ENCODE results near the gene DNAJC17. TPM values are rescaled to one million over a fixed set of nuclear protein-coding genes. Genes with fewer than 3 reads are reported as not detected.

The DNAJC17 gene
- total and polyA plus RNA-seq, 2 donors from 2014 or later = 41.6 to 56.7 TPM

DNA sequence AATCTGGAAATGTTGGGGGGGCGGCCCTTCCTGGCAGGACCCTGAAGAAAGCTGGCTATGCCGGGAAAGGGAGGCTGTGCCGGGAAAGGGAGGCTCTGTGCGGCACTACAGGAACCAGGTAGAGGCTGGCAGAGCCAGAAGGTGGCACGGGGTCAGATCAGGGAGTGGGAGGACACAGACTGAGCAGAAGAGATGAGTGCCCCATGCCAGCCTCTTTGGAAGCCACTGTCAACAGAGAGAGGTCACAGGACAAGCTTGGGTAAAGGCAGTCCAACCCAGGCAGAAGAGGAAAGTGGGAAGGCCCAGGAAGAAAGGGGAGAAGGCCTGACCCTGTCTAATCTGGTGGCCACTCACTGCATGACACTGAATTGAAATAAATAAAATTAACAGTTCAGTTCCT, 36.0 kb downstream of the DNAJC17 start:
- TF ChIP-seq, protein P1, sequence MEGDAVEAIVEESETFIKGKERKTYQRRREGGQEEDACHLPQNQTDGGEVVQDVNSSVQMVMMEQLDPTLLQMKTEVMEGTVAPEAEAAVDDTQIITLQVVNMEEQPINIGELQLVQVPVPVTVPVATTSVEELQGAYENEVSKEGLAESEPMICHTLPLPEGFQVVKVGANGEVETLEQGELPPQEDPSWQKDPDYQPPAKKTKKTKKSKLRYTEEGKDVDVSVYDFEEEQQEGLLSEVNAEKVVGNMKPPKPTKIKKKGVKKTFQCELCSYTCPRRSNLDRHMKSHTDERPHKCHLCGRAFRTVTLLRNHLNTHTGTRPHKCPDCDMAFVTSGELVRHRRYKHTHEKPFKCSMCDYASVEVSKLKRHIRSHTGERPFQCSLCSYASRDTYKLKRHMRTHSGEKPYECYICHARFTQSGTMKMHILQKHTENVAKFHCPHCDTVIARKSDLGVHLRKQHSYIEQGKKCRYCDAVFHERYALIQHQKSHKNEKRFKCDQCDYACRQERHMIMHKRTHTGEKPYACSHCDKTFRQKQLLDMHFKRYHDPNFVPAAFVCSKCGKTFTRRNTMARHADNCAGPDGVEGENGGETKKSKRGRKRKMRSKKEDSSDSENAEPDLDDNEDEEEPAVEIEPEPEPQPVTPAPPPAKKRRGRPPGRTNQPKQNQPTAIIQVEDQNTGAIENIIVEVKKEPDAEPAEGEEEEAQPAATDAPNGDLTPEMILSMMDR (IDR thresholded peaks at IDR 0.05; ENCODE audit: borderline replicate concordance, extremely low read depth, insufficient read depth) = no peak
- Histone ChIP-seq H3K9me3 (ENCODE audit: control insufficient read depth in 2 of 3, insufficient read depth in 1 of 3, low read length in 3 of 3) (no peaks in the 10 kb centered on the region), H3K9ac (ENCODE audit: low read length in 3 of 3) (no peak overlapping the region), H3K27me3 (ENCODE audit: control insufficient read depth, insufficient read depth, low read length) (no peaks in the 10 kb centered on the region), H3K27ac (ENCODE audit: low read depth in 2 of 2, low read length in 2 of 2) (no peak overlapping the region), H3K4me3 (ENCODE audit: low read length in 3 of 3) (no peak overlapping the region), H3K4me1 (ENCODE audit: control insufficient read depth in 2 of 3, insufficient read depth in 2 of 3, low read depth in 1 of 3, low read length in 3 of 3) (peaks cover 0 to 4% (median 4%) of the 10 kb centered on the region in 3 donors), H3K36me3 (ENCODE audit: control insufficient read depth in 2 of 3, insufficient read depth in 3 of 3, low read length in 3 of 3) (peaks cover 0 to 32% (median 16%) of the 10 kb centered on the region in 3 donors)
- DNase-seq (no peak), FAIRE-seq (no peak)
- intact Hi-C loops (cut with DNase I) = no loop called here

DNA sequence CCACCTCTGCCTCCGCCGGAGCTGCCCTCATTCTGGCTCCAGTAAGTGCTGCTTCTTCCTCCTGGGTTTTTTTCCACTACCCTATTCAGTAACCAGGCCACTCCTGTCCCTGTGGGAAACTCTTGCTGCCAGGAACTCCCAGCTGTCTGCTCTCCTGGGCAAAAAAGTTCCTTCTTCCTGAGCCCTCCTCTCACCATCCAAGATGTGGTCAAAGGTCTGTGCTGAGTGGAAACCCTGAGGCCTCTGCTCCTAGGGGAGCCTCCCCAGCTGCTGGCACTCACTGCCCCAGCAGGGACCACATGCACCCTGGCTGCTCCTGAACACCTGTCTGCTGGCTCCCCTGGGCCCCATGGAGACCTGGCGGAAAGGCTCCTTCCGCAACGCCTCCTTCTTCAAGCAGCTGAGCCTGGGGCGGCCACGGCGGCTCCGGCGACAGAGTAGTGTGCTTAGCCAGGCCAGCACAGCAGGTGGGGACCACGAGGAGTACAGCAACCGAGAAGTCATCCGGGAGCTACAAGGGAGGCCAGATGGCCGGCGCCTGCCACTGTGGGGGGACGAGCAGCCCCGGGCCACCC, 37.0 kb downstream of the DNAJC17 start:
- peaks cover 0 to 22% (median 16%) of the 10 kb centered on the region in 3 donors for H3K36me3 ChIP-seq (ENCODE audit: control insufficient read depth in 2 of 3, insufficient read depth in 3 of 3, low read length in 3 of 3)

DNA sequence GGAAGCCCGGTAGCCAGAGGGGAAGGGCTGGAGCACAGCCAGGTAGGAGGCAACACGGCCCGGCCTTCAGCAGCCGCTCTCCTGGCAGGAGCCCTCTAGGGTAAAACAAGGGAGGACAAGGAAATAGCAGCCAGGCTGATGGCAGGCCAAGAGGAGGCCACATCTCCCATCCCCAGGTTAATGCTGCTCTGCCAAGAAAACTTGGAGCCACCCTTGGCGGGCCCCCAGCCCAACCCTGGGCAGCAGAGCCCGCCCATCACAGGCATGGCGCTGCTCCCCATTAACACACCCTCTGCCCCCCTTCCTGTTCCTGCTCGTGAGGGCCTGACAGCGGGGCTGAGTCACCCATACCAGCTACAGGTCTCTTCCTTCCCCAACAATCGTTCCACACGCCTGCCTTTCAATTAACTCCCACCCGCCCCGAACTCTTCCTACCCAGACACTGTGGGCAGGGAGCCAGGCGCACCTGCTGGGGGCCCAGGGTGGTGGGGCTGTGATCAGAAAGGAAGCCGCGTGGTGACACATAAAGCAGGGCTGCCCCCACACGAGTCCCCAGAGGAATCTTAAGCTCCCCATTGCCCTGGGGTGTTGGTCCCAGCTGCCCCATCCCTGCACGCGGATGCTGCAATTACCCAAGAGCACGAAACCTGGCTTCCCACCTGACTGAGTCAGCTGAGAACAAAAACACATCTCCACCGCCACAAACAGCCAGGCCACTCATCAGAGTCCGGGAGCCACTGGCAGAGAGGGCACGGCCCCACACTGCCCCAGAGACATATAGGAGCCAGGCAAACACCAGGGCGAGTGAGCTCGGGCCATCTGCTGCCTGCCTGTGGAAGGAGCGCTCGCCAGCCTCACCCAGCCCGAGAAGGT, 37.8 kb downstream of the DNAJC17 start, which contains the start of gene C15orf62:
TSS of gene C15orf62 (plus strand) at position 707 of the 873 bp plus-strand sequence. CDS start 516 bp downstream, outside the sequence.
- Histone ChIP-seq H3K4me3 (ENCODE audit: low read length in 3 of 3) (no peak within 1 kb of the TSS), H3K9ac (ENCODE audit: low read length in 3 of 3) (peak within 1 kb of the TSS in 1 of 3 donors; percentile 19), H3K36me3 (ENCODE audit: control insufficient read depth in 2 of 3, insufficient read depth in 3 of 3, low read length in 3 of 3) (peaks cover 0 to 15% (median 9%) of the 10 kb centered on the region in 3 donors), H3K27me3 (ENCODE audit: control insufficient read depth, insufficient read depth, low read length) (no peaks in the 10 kb centered on the region), H3K27ac (ENCODE audit: low read depth in 2 of 2, low read length in 2 of 2) (peak within 1 kb of the TSS in 1 of 2 donors; percentile 32), H3K4me1 (ENCODE audit: control insufficient read depth in 2 of 3, insufficient read depth in 2 of 3, low read depth in 1 of 3, low read length in 3 of 3) (peaks cover 4 to 10% (median 7%) of the 10 kb centered on the region in 3 donors), H3K9me3 (ENCODE audit: control insufficient read depth in 2 of 3, insufficient read depth in 1 of 3, low read length in 3 of 3) (no peaks in the 10 kb centered on the region)
- FAIRE-seq (no peak), DNase-seq (peak; percentile 82 to 94 (median 90))
- TF ChIP-seq, protein P1 (IDR thresholded peaks at IDR 0.05; ENCODE audit: borderline replicate concordance, extremely low read depth, insufficient read depth) = no peak
- intact Hi-C loops (cut with DNase I) = no loop called here

More for the DNA sequence above, 37.0 kb downstream of the DNAJC17 start:
- FAIRE-seq (no peak), DNase-seq (peak; percentile 31 to 74 (median 46))
- H3K4me1 ChIP-seq (ENCODE audit: control insufficient read depth in 2 of 3, insufficient read depth in 2 of 3, low read depth in 1 of 3, low read length in 3 of 3) = peaks cover 4 to 7% (median 4%) of the 10 kb centered on the region in 3 donors
- H3K4me3 ChIP-seq (ENCODE audit: low read length in 3 of 3) = no peak overlapping the region
- TF ChIP-seq, protein P1 (IDR thresholded peaks at IDR 0.05; ENCODE audit: borderline replicate concordance, extremely low read depth, insufficient read depth) = no peak
- no peaks in the 10 kb centered on the region for H3K9me3 ChIP-seq (ENCODE audit: control insufficient read depth in 2 of 3, insufficient read depth in 1 of 3, low read length in 3 of 3)
- H3K27ac ChIP-seq (ENCODE audit: low read depth in 2 of 2, low read length in 2 of 2) = peak overlapping the region in 1 of 2 donors; percentile 32
- H3K9ac ChIP-seq (ENCODE audit: low read length in 3 of 3) = peak overlapping the region in 1 of 3 donors; percentile 19
- intact Hi-C loops (cut with DNase I) = no loop called here
- no peaks in the 10 kb centered on the region for H3K27me3 ChIP-seq (ENCODE audit: control insufficient read depth, insufficient read depth, low read length)
